8988T (cell line): ENCODE results near the gene UPB1.
"Not testable (repeated sequence)": the region's sequence is repeated elsewhere in the genome, so short reads cannot be mapped to it uniquely, and the experiment has no call there.

Experiments used
- DNase-seq: peaks from one replicate; pipeline ENCODE4 v3.0.0; 2011

The UPB1 gene

GRCh38 chr22:24506802-24507438 lies 11.8 kb downstream of the UPB1 start:
- no peak for DNase-seq

GRCh38 chr22:24507716-24508115 lies 12.6 kb downstream of the UPB1 start:
- no peak for DNase-seq

DNA sequence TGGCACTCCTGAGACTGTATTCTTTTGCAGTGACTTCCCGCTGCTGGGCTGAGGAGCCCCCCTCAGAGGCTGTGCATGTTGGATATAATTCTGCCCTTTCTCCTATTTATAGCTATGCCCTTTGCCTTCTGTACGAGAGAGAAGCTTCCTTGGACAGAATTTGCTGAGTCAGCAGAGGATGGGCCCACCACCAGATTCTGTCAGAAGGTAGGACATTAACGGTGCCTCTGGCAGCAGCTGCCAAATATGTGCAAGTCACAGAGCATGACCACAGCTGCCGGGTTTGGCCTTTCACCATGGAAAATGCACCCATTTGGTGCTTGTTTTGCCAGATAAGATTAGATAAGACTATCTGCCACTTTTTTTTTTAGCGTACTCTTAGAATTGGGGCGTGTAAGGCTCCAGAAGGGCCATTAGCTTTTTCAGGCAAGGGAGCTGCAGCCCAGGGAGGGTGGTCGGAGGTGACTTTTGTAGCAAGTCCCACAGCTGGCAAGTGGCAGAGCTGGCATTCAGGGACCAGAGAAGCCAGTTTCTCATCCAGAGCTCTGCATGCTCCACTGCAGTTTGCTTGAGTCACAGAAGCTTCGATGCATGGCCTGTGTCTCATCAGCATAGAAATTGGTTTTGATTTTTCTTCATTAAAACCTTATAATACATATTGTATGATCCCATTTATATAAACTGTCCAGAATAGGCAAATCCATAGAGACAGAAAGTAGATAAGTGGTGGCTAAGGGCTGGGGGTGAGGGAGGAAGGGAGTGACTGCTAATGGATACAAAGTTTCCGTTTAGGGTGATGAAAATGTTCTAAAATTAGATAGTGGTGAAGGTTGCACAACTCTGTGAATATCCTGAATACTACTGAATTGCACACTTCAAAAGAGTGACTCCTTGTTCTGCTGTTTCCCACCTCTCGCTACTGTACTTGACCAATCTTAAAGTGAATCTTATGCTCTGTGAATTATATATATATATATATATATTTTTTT lies 15.8 kb downstream of the UPB1 start:
- no peak for DNase-seq

GRCh38 chr22:24512043-24512442 lies 16.9 kb downstream of the UPB1 start:
- DNase-seq = no peak

GRCh38 chr22:24513378-24514240 lies 18.5 kb downstream of the UPB1 start:
- no peak for DNase-seq

DNA sequence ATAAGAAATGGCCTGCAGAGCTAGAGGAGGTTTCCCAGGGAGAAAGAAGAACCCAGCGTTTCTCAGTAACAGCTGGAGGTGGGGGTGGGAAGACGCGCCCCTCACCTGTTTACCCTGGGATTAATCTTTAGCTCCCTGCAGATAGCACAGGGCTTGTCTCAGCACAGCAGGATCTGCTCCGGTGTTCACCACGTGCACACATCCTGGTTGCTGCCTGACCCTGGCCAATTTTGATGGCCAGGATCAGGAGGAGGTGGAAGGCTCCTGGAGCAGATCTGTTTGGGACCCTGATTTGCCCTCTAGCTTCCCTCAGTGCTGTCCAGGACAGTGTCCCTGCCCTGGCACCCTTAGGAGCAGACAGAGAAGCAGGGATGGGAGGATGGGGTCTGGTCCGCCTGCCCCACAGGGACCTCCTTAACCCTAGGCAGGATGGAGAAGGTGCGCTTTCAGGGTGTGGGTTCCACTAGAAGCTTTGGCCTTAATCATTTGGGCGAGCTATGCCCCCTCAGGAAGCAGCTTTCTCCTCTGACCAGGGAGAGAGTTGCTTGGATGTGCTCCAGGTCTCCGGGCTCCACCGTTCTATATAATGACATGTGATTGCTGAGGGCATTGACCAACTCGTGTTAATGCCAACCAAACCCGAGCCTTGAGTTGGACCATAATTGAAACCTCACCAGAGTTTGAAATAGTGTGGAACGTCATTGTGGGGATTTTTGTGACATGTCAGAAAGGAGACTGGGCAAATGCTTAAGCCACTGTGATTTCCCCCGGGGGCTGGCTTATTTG lies 19.3 kb downstream of the UPB1 start:
- no peak for DNase-seq

DNA sequence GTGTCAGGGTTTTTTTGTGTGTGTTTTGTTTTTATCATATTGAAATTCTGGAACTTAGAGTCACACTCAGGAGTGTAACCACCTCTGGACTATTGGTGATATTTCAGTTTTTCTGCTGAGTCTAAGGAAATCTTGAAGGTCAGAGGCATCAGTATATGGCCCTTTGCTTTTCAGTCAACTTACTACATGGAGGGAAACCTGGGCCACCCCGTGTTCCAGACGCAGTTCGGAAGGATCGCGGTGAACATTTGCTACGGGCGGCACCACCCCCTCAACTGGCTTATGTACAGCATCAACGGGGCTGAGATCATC lies 19.9 kb downstream of the UPB1 start:
- DNase-seq = no peak

GRCh38 chr22:24516301-24516737 lies 21.2 kb downstream of the UPB1 start:
- DNase-seq = no peak

DNA sequence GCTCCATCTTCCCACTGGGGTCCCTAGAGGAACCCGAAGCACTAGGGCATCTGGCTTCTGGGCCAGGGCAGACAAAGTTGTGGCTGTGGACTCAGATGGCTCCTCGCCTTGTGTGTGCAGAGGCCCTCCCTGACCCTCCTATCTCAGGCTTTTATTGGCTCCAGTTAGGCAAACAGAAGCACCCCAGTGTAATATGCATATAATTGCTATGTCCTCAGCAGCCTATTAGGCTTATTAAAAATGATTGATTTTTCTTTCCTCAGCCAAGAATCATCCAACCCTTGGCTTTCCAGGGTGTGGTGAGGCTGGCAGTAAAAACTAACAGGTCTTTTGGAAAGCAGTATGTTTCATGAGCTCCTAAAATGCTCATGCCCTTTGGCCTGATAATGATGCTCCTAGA lies 22.3 kb downstream of the UPB1 start:
- no peak for DNase-seq

- DNase-seq = no peak
Measured at GRCh38 chr22:24518228-24518627, 23.1 kb downstream of the UPB1 start.

- DNase-seq = no peak
Measured at GRCh38 chr22:24518771-24519485, 23.8 kb downstream of the UPB1 start.

DNA sequence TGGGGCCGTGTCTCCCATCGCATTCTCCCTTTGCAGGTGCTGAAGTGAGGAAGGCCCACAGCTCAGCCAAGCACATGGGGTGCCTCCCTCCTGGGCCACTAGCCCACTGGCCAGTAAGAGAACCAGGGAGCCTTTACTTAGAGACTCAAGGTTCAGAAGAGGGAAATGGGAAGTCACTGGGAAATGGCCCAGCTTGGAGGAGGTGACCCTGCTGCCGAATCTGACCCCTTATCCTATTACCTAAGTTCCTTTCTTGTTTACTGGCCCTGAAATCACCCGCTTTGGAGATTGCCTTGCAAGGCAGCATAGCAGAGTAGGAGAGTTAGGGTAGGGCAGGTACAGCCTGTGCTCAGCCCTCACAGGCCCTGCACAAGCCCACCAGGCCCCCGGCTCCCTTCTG lies 24.4 kb downstream of the UPB1 start:
- no peak for DNase-seq

DNA sequence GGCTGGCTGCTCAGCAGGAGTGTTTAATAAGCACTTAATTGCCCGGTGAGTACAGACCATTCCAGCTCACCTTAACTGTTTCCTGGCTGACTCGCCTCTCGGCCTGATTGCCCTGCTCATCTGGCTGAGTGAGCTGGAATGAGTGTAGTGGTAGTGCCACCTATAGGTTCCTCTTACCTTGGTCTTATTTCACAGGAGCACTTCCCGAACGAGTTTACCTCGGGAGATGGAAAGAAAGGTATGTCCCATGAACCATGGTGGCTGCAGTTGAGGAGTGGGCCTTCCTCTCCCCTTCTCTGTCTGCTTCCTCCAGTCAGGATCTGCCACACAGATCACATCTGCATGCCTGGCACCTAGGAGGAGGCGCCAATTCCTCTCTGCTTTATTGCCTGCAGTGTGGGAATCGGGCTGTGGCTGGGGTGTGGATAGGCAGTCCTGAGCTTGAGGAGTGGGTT lies 26.7 kb downstream of the UPB1 start:
- DNase-seq = peak; percentile 69

DNA sequence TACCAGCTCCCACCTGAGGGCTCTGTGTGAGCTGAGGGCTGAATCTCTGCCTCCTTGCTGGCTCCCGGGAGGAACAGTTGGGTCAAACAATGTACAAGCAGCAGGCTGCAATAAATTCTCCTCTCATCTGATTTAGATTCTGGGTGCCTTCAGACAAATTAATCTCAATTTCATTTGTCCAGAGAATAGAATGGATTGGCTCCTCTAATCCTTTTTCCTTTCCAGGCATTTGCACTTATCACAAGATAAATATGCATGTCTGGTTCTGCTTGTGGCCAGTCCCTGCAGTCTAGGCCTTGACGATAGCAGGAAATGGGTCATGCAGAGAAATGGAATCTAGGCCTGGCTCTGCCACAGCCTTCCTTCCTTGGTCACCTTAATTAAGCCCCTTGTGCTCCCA lies 28.7 kb downstream of the UPB1 start:
- no peak for DNase-seq

DNA sequence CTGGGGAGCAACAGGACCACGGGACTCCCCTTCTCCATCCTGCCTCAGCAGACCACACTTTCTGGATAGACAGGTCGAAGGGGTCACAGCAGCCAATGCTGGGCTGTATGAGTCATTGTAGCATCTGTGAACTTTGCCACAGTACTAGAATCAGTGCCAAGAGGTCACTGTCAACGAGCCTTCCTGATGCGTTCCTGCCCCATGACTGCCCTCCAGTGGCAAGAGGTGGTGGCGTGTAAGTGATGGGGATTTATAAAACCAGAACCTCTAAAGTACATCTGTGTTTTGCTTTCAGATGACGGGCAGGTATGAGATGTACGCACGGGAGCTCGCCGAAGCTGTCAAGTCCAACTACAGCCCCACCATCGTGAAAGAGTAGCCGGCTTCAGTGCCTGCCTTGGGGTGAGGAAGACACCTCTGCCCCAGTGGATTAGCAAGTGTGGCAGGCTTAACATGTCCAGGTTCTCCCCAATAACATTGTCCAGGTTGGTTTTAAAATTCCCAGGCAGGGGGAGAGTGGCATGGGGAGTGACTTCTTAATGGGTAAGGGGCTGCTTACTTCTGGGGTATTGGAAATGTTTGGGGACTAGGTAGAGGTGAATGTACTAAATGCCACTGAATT lies 30.4 kb downstream of the UPB1 start:
- peak; percentile 50 for DNase-seq

GRCh38 chr22:24526191-24526590 lies 31.1 kb downstream of the UPB1 start:
- DNase-seq = no peak

DNA sequence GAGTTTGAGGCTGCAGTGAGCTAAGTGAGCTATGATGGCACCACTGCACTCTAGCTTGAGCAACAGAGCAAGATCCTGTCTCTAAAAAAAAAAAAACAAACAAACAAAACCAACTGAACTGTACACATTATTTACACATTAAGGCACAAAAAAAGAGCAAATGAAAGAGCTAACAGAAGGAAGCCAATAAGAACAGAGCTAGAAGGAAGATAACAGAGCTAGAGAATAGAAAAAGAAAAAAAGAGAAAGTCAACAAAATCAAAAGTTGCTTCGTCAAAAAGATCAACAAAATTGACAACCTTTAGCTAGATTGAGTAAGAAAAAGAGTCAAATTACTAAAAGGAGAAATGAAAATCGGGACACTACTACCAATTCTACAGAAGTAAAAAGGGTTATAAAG lies 34.8 kb downstream of the UPB1 start:
- DNase-seq = no peak

DNA sequence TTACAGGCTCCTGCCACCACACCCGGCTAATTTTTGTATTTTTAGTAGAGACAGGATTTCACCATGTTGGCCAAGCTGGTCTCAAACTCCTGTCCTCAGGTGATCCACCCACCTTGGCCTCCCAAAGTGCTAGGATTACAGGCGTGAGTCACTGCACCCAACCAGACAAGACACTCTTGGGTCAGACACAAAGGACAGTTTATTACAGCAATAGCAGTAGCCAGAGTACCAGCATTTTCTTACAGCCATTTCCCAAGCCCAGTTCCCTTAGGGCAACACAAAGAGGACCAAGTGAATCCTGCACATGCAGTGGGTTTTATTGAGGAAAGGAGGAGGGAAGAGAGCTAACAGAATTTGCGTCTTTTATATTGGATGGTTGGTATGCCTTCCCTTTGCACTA lies 35.8 kb downstream of the UPB1 start:
- DNase-seq = not testable (repeated sequence)

DNA sequence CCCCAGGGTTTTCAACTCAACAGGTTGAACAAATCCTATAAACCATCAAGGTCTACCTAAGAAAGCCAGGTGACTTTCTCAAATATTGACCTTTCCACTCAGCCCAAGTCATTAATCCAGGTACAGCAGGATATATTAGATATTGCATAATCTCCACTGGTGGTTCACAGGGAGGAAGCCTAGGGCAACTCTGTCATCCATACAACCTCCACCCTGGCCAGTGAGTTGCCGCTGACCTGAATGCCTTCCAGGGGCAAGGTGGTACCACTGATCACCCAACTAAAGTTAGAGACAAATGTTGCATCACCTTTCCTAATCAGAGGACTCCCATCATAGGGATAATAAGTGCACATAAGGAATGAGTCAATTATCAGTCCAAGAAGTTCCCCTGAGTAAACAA lies 36.9 kb downstream of the UPB1 start:
- no peak for DNase-seq

- DNase-seq = no peak
Measured at GRCh38 chr22:24535348-24535747, 40.2 kb downstream of the UPB1 start.

GRCh38 chr22:24536089-24536488 lies 41.0 kb downstream of the UPB1 start:
- no peak for DNase-seq
